Panc1 (cell line): ENCODE measurements around the gene LRRC41. TPM values are rescaled to one million over a fixed set of nuclear protein-coding genes. Genes with fewer than 3 reads are reported as not detected.

Experiments used
- ATAC-seq: fragments of 200-7000 bp; cut with Tn5 transposase; 2 replicates; pipeline ENCODE4 v1.9.1; 2020; ENCODE audit warnings: mild to moderate bottlenecking, moderate library complexity
- BruUV-seq: library from RNA; stranded (reverse); fragments of 400-500 nt; replicated peaks from 2 replicates; lab custom pipeline; 2021; lab: Mats Ljungman, UMichigan
- CTCF ChIA-PET: fragments of 300-600 bp; sonication (Branson Sonifier 250); formaldehyde crosslinking; loops from one replicate; lab custom pipeline; 2022; ENCODE audit warnings: antibody characterized with exemption; lab: Charles Lee
- POLR2A ChIA-PET: fragments of 300-600 bp; sonication (Branson Sonifier 250); formaldehyde crosslinking; loops from one replicate; lab custom pipeline; 2022; ENCODE audit warnings: antibody characterized with exemption; lab: Charles Lee
- DNase-seq: peaks from one replicate; pipeline ENCODE4 v3.0.0-alpha.2; 2010; ENCODE audit warnings: low read depth, low spot score
- H3K27ac ChIP-seq: 2 replicates; pipeline ENCODE4 v1.5.1; 2011; ENCODE audit warnings: mild to moderate bottlenecking, low read length, inconsistent platforms
- H3K27me3 ChIP-seq: fragments of 200-500 bp; sonication (Bioruptor generic); 2 replicates; pipeline ENCODE4 v1.6.0; 2014; ENCODE audit warnings: low read length, inconsistent platforms; ENCODE audit not compliant: control insufficient read depth, insufficient read depth
- H3K36me3 ChIP-seq: fragments of 200-500 bp; sonication (Bioruptor generic); 2 replicates; pipeline ENCODE4 v1.5.1; 2014; ENCODE audit warnings: inconsistent platforms, mild to moderate bottlenecking, low read length, moderate library complexity; ENCODE audit not compliant: control insufficient read depth, insufficient read depth
- H3K4me1 ChIP-seq: 2 replicates; pipeline ENCODE4 v1.5.1; 2011; ENCODE audit warnings: inconsistent platforms, mild to moderate bottlenecking, low read length, moderate library complexity; ENCODE audit not compliant: control insufficient read depth, insufficient read depth
- H3K4me3 ChIP-seq, 2 experiments: 2 replicates each; pipeline ENCODE4 v1.5.1; 2011 to 2012; ENCODE audit warnings: low read depth in 2 of 2, low read length in 2 of 2, mild to moderate bottlenecking in 2 of 2, inconsistent platforms in 1 of 2, moderate library complexity in 1 of 2
- H3K9me3 ChIP-seq: fragments of 200-500 bp; sonication (Bioruptor generic); 2 replicates; pipeline ENCODE4 v1.5.1; 2014; ENCODE audit warnings: low read depth, mild to moderate bottlenecking, inconsistent platforms, low read length, moderate library complexity; ENCODE audit not compliant: control insufficient read depth, insufficient read depth
- POLR2AphosphoS5 ChIP-seq: IDR thresholded peaks from 2 replicates; pipeline ENCODE4 v1.6.1; 2012; ENCODE audit warnings: mild to moderate bottlenecking, low read depth, low read length, moderate library complexity
- REST ChIP-seq, 2 experiments: IDR thresholded peaks; 2 replicates each; pipeline ENCODE4 v1.6.1; 2011 to 2012; ENCODE audit warnings: low read depth in 2 of 2, control low read depth in 1 of 2, low read length in 1 of 2, mild to moderate bottlenecking in 1 of 2, moderate library complexity in 1 of 2; ENCODE audit not compliant: insufficient read depth in 1 of 2
- SIN3A ChIP-seq: IDR thresholded peaks from 2 replicates; pipeline ENCODE4 v1.6.1; 2012; ENCODE audit warnings: low read depth, mild to moderate bottlenecking, low read length, moderate library complexity, borderline replicate concordance; ENCODE audit not compliant: insufficient read depth
- TCF7L2 ChIP-seq: IDR thresholded peaks from 2 replicates; pipeline ENCODE4 v1.6.1; 2011; ENCODE audit warnings: mild to moderate bottlenecking, low read depth, low read length, inconsistent platforms
- in situ Hi-C: cut with HindIII; loops from 2 replicates; pipeline ENCODE4 v1.10.0; 2016; ENCODE audit warnings: low sequenced_read_pairs, low pct_unique_long_range_greater_than_20kb
- intact Hi-C: fragments of 100-400 bp; cut with micrococcal nuclease; formaldehyde crosslinking; loops from one replicate; pipeline ENCODE4 v1.10.0; 2022; ENCODE audit not compliant: unreplicated experiment
- total RNA-seq: library from RNA; stranded (reverse); gene quantifications from one replicate; pipeline ENCODE4 v1.2.1, GENCODE V29; 2021; ENCODE audit not compliant: unreplicated experiment
- TF ChIP-seq, protein P1 (sequence below): fragments of 450-650 bp; IDR thresholded peaks from 2 replicates; pipeline ENCODE4 v1.5.1; 2017; ENCODE audit warnings: mild to moderate bottlenecking

LRRC41 gene
- total RNA-seq, 1 experiment from 2014 or later = 55.3 TPM

DNA sequence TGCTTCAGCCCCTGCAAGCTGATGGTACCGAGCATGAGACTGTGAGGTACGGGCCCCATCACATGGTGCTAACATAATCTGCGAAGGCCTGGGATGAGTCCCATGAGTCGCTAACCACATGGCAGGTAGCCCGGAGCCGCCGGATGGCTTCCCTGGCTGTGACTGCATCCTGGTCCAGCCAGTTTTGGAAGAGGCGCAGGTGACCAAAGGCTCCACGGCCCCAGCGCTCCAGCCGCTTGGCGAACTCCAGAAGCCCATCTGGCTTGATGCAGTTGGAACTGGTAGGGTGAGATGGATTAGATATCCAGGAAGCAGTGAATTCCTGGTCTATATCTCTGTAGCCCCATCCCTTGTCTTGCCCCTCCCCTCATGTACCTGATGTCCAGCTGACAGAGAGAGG, 24.6 kb downstream of the LRRC41 start:
- Histone ChIP-seq H3K27ac (no peak overlapping the region), H3K9me3 (no peaks in the 10 kb centered on the region), H3K4me1 (no peaks in the 10 kb centered on the region), H3K4me3 (no peak overlapping the region), H3K36me3 (peaks cover 7% of the 10 kb centered on the region), H3K27me3 (no peaks in the 10 kb centered on the region)
- ChIA-PET POLR2A (no interaction called here), CTCF (no interaction called here)
- in situ Hi-C loops = no loop called here
- DNase-seq = no peak
- no TSS peak for BruUV-seq
- TF ChIP-seq TCF7L2 = no peak
- peak; percentile 63 for TF ChIP-seq POLR2AphosphoS5
- peak; percentile 12; the same call in 1 of the 2 replicates for ATAC-seq
- intact Hi-C loops = no loop called here

- TF ChIP-seq REST (IDR thresholded peaks at IDR 0.05; ENCODE audit: insufficient read depth in 1 of 2, low read depth in 2 of 2, low read length in 1 of 2) (no peak), TCF7L2 (no peak), POLR2AphosphoS5 (no peak), SIN3A (no peak)
- TF ChIP-seq, protein P1, sequence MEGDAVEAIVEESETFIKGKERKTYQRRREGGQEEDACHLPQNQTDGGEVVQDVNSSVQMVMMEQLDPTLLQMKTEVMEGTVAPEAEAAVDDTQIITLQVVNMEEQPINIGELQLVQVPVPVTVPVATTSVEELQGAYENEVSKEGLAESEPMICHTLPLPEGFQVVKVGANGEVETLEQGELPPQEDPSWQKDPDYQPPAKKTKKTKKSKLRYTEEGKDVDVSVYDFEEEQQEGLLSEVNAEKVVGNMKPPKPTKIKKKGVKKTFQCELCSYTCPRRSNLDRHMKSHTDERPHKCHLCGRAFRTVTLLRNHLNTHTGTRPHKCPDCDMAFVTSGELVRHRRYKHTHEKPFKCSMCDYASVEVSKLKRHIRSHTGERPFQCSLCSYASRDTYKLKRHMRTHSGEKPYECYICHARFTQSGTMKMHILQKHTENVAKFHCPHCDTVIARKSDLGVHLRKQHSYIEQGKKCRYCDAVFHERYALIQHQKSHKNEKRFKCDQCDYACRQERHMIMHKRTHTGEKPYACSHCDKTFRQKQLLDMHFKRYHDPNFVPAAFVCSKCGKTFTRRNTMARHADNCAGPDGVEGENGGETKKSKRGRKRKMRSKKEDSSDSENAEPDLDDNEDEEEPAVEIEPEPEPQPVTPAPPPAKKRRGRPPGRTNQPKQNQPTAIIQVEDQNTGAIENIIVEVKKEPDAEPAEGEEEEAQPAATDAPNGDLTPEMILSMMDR = no peak
- Histone ChIP-seq H3K4me1 (no peaks in the 10 kb centered on the region), H3K36me3 (peaks cover 15% of the 10 kb centered on the region), H3K27me3 (no peaks in the 10 kb centered on the region), H3K9me3 (no peaks in the 10 kb centered on the region), H3K4me3 (no peak overlapping the region), H3K27ac (no peak overlapping the region)
- intact Hi-C loops = no loop called here
- no TSS peak for BruUV-seq
- in situ Hi-C loops = no loop called here
- ChIA-PET CTCF (interaction anchor here (0.6 kb wide), 2 partner anchors 21 to 118 kb away, joined by 3 to 15 read pairs; no protein-coding TSS in a partner anchor), POLR2A (no interaction called here)
- ATAC-seq (no peak; the same call in 1 of the 2 replicates), DNase-seq (no peak)
These were observed 25.6 kb downstream of the LRRC41 start for GRCh38 chr1:46277658-46278373.

GRCh38 chr1:46275030-46275337, 28.4 kb downstream of the LRRC41 start:
- DNase-seq (no peak), ATAC-seq (no peak)
- Histone ChIP-seq H3K36me3 (peaks cover 15% of the 10 kb centered on the region), H3K4me3 (no peak overlapping the region), H3K27me3 (no peaks in the 10 kb centered on the region), H3K4me1 (no peaks in the 10 kb centered on the region), H3K27ac (no peak overlapping the region), H3K9me3 (no peaks in the 10 kb centered on the region)
- intact Hi-C loops (no loop called here), in situ Hi-C loops (no loop called here)
- no peak for TF ChIP-seq TCF7L2
- no peak for TF ChIP-seq POLR2AphosphoS5
- TF ChIP-seq, protein P1 = no peak
- no peak for TF ChIP-seq SIN3A
- no peak for TF ChIP-seq REST (IDR thresholded peaks at IDR 0.05; ENCODE audit: insufficient read depth in 1 of 2, low read depth in 2 of 2, low read length in 1 of 2)
- ChIA-PET CTCF (no interaction called here), POLR2A (interaction anchor here (1.1 kb wide), 1 partner anchor 28 kb away, joined by 3 read pairs; no protein-coding TSS in a partner anchor)
- BruUV-seq = no TSS peak
